ENCODE data around the gene CD63. TPM values are rescaled to one million over a fixed set of nuclear protein-coding genes. Genes with fewer than 3 reads are reported as not detected.
A peak's percentile ranks its signal among the peaks of the same experiment; 100 is the strongest.

The CD63 gene
- total RNA-seq, 6 donors from 2014 or later: 399 to 1,448 (median 972) TPM

- no peak overlapping the region for H3K27ac ChIP-seq
- TF ChIP-seq EP300 (IDR thresholded peaks at IDR 0.05): no peak
- TF ChIP-seq POLR2AphosphoS5 (IDR thresholded peaks at IDR 0.05): no peak
- TF ChIP-seq POLR2A (IDR thresholded peaks at IDR 0.05): no peak
- TF ChIP-seq CTCF (IDR thresholded peaks at IDR 0.05): no peak
- WGBS, 2 donors: 85 to 100% methylated on average over 1 of the region's 1 CpG
- H3K4me3 ChIP-seq: no peak overlapping the region
- H3K4me1 ChIP-seq: no peaks in the 10 kb centered on the region
- H3K9me3 ChIP-seq: no peaks in the 10 kb centered on the region
- ATAC-seq (ENCODE audit: low FRiP score in 2 of 2) (no peak), DNase-seq (no peak)
- no peaks in the 10 kb centered on the region for H3K36me3 ChIP-seq
- H3K27me3 ChIP-seq: no peaks in the 10 kb centered on the region
Observed at GRCh38 chr12:55698965-55699364, 29.8 kb downstream of the CD63 start.

- DNase-seq (no peak), ATAC-seq (ENCODE audit: low FRiP score in 2 of 2) (no peak)
- Histone ChIP-seq H3K36me3 (no peaks in the 10 kb centered on the region), H3K4me1 (no peaks in the 10 kb centered on the region), H3K27me3 (no peaks in the 10 kb centered on the region), H3K9me3 (no peaks in the 10 kb centered on the region), H3K4me3 (no peak overlapping the region), H3K27ac (no peak overlapping the region)
- TF ChIP-seq POLR2A (IDR thresholded peaks at IDR 0.05): no peak
- TF ChIP-seq EP300 (IDR thresholded peaks at IDR 0.05): no peak
- TF ChIP-seq CTCF (IDR thresholded peaks at IDR 0.05): no peak
- no peak for TF ChIP-seq POLR2AphosphoS5 (IDR thresholded peaks at IDR 0.05)
- 89% methylated on average over 6 to 16 of the region's 16 CpGs for WGBS, 2 donors
Observed at GRCh38 chr12:55698241-55698955, 30.4 kb downstream of the CD63 start.

- WGBS, 2 donors: 86 to 91% methylated on average over 6 to 7 of the region's 7 CpGs
Observed at GRCh38 chr12:55697686-55698085, 31.1 kb downstream of the CD63 start.

GRCh38 chr12:55696796-55697462 lies 31.9 kb downstream of the CD63 start:
- no peak overlapping the region for H3K4me3 ChIP-seq
- ATAC-seq (ENCODE audit: low FRiP score in 2 of 2) (no peak), DNase-seq (peak in 1 of 2 donors; percentile 52)
- no peaks in the 10 kb centered on the region for H3K9me3 ChIP-seq
- no peak overlapping the region for H3K27ac ChIP-seq
- no peaks in the 10 kb centered on the region for H3K36me3 ChIP-seq
- H3K27me3 ChIP-seq: no peaks in the 10 kb centered on the region
- TF ChIP-seq POLR2AphosphoS5 (IDR thresholded peaks at IDR 0.05) (no peak), EP300 (IDR thresholded peaks at IDR 0.05) (no peak), CTCF (IDR thresholded peaks at IDR 0.05) (no peak), POLR2A (IDR thresholded peaks at IDR 0.05) (no peak)
- 84 to 86% methylated on average over 15 to 19 of the region's 19 CpGs for WGBS, 2 donors
- H3K4me1 ChIP-seq: no peaks in the 10 kb centered on the region

More at GRCh38 chr12:55697686-55698085, 31.1 kb downstream of the CD63 start:
- H3K9me3 ChIP-seq: no peaks in the 10 kb centered on the region
- H3K4me1 ChIP-seq: no peaks in the 10 kb centered on the region
- no peak overlapping the region for H3K4me3 ChIP-seq
- H3K27me3 ChIP-seq: no peaks in the 10 kb centered on the region
- no peak overlapping the region for H3K27ac ChIP-seq
- TF ChIP-seq EP300 (IDR thresholded peaks at IDR 0.05): no peak
- TF ChIP-seq POLR2AphosphoS5 (IDR thresholded peaks at IDR 0.05): no peak
- no peak for TF ChIP-seq CTCF (IDR thresholded peaks at IDR 0.05)
- TF ChIP-seq POLR2A (IDR thresholded peaks at IDR 0.05): no peak
- H3K36me3 ChIP-seq: no peaks in the 10 kb centered on the region
- no peak for ATAC-seq (ENCODE audit: low FRiP score in 2 of 2)
- DNase-seq: no peak
